Measurements from ENCODE around the gene PLCH1.
A peak's percentile ranks its signal among the peaks of the same experiment; 100 is the strongest.

The PLCH1 gene

DNA sequence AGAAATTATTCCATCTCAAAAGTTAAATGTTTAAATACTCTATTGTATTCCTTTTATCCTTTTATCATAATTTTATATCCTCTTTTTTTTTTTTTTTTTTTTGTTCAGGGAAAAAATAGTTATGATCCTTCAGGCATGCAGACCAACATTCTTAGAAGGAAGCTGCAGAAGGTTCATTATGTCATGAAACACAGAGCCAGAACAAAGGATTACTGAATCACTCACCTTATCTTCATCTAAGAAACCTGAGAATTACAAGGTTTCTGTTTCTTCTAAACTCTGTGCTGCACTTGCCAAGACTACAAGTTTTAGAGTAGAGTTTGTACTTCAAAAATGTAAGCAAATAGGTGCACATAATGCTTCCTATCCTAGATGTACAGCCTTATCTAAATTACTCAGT is 3.3 kb downstream of the PLCH1 start:
- Histone ChIP-seq H3K36me3 (replicated peaks; ENCODE audit: low read depth, low read length) (no peaks in the 10 kb centered on the region), H3K4me2 (ENCODE audit: low read length) (no peak overlapping the region), H3K79me2 (ENCODE audit: low read length) (no peaks in the 10 kb centered on the region), H3K4me1 (ENCODE audit: low read length) (peaks cover 29% of the 10 kb centered on the region), H3K27ac (ENCODE audit: low read length) (no peak overlapping the region), H3K4me3 (ENCODE audit: low read length) (no peak overlapping the region), H3K9me3 (ENCODE audit: insufficient read depth, low read length) (no peaks in the 10 kb centered on the region), H3K9ac (ENCODE audit: low read length) (no peak overlapping the region), H2AFZ (ENCODE audit: low read depth, low read length) (no peak overlapping the region), H3K27me3 (ENCODE audit: low read depth, low read length) (peaks cover 73% of the 10 kb centered on the region), H4K20me1 (ENCODE audit: insufficient read depth, low read length) (no peaks in the 10 kb centered on the region)
- no peak for TF ChIP-seq EZH2phosphoT487 (IDR thresholded peaks at IDR 0.05; ENCODE audit: low read depth)
- TF ChIP-seq, protein P1, sequence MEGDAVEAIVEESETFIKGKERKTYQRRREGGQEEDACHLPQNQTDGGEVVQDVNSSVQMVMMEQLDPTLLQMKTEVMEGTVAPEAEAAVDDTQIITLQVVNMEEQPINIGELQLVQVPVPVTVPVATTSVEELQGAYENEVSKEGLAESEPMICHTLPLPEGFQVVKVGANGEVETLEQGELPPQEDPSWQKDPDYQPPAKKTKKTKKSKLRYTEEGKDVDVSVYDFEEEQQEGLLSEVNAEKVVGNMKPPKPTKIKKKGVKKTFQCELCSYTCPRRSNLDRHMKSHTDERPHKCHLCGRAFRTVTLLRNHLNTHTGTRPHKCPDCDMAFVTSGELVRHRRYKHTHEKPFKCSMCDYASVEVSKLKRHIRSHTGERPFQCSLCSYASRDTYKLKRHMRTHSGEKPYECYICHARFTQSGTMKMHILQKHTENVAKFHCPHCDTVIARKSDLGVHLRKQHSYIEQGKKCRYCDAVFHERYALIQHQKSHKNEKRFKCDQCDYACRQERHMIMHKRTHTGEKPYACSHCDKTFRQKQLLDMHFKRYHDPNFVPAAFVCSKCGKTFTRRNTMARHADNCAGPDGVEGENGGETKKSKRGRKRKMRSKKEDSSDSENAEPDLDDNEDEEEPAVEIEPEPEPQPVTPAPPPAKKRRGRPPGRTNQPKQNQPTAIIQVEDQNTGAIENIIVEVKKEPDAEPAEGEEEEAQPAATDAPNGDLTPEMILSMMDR (IDR thresholded peaks at IDR 0.05; ENCODE audit: low read depth, low read length), result no peak

DNA sequence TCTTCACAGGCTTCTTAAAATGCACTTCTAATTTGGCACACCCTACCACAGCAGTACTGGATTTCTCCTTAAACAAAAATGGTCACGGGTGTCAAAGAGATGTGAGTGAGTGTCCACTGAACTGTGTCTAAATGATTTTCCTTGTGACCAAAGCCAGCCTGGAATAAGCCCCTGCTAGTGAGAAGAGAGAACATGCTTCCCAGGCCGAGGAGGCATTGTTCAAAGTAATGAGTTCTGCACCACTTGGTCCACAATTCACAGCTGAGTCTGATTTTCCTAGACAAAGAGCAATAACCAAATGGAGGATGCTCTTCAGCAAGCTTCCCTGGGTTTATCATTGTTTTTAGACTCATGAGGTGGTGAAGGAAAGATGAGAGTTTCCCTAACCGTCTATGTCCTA is 3.8 kb downstream of the PLCH1 start:
- H2AFZ ChIP-seq (ENCODE audit: low read depth, low read length), result no peak overlapping the region
- H3K9me3 ChIP-seq (ENCODE audit: insufficient read depth, low read length), result no peaks in the 10 kb centered on the region
- H3K4me1 ChIP-seq (ENCODE audit: low read length), result peaks cover 29% of the 10 kb centered on the region
- no peak for TF ChIP-seq EZH2phosphoT487 (IDR thresholded peaks at IDR 0.05; ENCODE audit: low read depth)
- TF ChIP-seq, protein P1 (IDR thresholded peaks at IDR 0.05; ENCODE audit: low read depth, low read length), result no peak
- no peak overlapping the region for H3K4me3 ChIP-seq (ENCODE audit: low read length)
- no peak overlapping the region for H3K4me2 ChIP-seq (ENCODE audit: low read length)
- no peaks in the 10 kb centered on the region for H3K79me2 ChIP-seq (ENCODE audit: low read length)
- H3K27ac ChIP-seq (ENCODE audit: low read length), result no peak overlapping the region
- peaks cover 72% of the 10 kb centered on the region for H3K27me3 ChIP-seq (ENCODE audit: low read depth, low read length)
- H3K9ac ChIP-seq (ENCODE audit: low read length), result no peak overlapping the region
- H4K20me1 ChIP-seq (ENCODE audit: insufficient read depth, low read length), result no peaks in the 10 kb centered on the region
- no peaks in the 10 kb centered on the region for H3K36me3 ChIP-seq (replicated peaks; ENCODE audit: low read depth, low read length)

DNA sequence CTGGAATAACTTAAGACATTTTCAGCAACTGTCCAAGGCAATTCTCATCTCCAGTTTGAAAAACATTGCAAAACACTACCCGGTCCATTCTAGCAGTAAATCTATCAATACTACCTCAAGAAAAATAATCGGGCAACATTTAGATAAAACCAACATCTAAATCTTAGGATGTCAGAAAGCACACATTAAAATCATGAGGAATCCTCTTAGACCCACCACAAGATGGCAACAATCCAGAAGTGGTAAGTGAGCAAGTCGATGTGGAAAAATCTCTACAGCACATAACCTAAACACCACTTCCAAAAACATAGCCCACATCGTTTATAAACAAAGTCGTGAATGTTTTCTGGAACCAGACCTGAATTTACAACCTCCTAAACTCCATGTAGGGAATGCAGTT is 5.7 kb downstream of the PLCH1 start:
- no peak overlapping the region for H2AFZ ChIP-seq (ENCODE audit: low read depth, low read length)

DNA sequence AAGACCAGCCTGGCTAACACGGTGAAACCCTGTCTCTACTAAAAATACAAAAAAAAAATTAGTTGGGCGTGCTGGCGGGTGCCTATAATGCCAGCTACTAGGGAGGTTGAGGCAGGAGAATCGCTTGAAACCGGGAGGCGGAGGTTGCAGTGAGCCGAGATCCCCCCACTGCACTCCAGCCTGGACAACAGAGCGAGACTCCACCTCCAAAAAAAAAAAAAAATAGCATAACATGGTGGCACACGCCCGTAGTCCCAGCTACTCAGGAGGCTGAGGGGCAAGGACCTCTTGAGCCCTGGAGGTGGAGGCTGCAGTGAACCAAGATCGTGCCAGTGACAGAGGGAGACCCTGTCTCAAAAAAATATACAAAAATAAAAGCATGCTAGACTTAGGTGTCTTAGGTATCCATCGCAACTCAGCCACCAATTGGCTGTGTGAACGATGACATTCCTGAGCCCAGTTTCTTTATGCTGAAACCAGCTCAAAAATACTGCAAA is 6.2 kb downstream of the PLCH1 start:
- H3K79me2 ChIP-seq (ENCODE audit: low read length), result no peaks in the 10 kb centered on the region
- peaks cover 26% of the 10 kb centered on the region for H3K4me1 ChIP-seq (ENCODE audit: low read length)
- H3K9ac ChIP-seq (ENCODE audit: low read length), result no peak overlapping the region
- TF ChIP-seq, protein P1 (IDR thresholded peaks at IDR 0.05; ENCODE audit: low read depth, low read length), result no peak
- TF ChIP-seq EZH2phosphoT487 (IDR thresholded peaks at IDR 0.05; ENCODE audit: low read depth), result no peak
- H3K4me2 ChIP-seq (ENCODE audit: low read length), result no peak overlapping the region
- H3K27me3 ChIP-seq (ENCODE audit: low read depth, low read length), result peaks cover 63% of the 10 kb centered on the region
- no peaks in the 10 kb centered on the region for H3K9me3 ChIP-seq (ENCODE audit: insufficient read depth, low read length)
- no peak overlapping the region for H3K4me3 ChIP-seq (ENCODE audit: low read length)
- H3K36me3 ChIP-seq (replicated peaks; ENCODE audit: low read depth, low read length), result no peaks in the 10 kb centered on the region
- no peak overlapping the region for H2AFZ ChIP-seq (ENCODE audit: low read depth, low read length)
- H3K27ac ChIP-seq (ENCODE audit: low read length), result no peak overlapping the region
- H4K20me1 ChIP-seq (ENCODE audit: insufficient read depth, low read length), result no peaks in the 10 kb centered on the region

More for the DNA sequence above, 5.7 kb downstream of the PLCH1 start:
- no peaks in the 10 kb centered on the region for H3K36me3 ChIP-seq (replicated peaks; ENCODE audit: low read depth, low read length)
- H4K20me1 ChIP-seq (ENCODE audit: insufficient read depth, low read length), result no peaks in the 10 kb centered on the region
- no peaks in the 10 kb centered on the region for H3K79me2 ChIP-seq (ENCODE audit: low read length)
- H3K27me3 ChIP-seq (ENCODE audit: low read depth, low read length), result peaks cover 62% of the 10 kb centered on the region
- H3K4me3 ChIP-seq (ENCODE audit: low read length), result 0 out of 2 replicates have a peak overlapping the region, but pooled peaks have one; percentile 7
- H3K9ac ChIP-seq (ENCODE audit: low read length), result no peak overlapping the region
- H3K4me2 ChIP-seq (ENCODE audit: low read length), result peak overlapping the region; percentile 51
- no peak overlapping the region for H3K27ac ChIP-seq (ENCODE audit: low read length)
- H3K4me1 ChIP-seq (ENCODE audit: low read length), result peaks cover 27% of the 10 kb centered on the region
- no peaks in the 10 kb centered on the region for H3K9me3 ChIP-seq (ENCODE audit: insufficient read depth, low read length)
- TF ChIP-seq, protein P1 (IDR thresholded peaks at IDR 0.05; ENCODE audit: low read depth, low read length), result peak; percentile 48
- no peak for TF ChIP-seq EZH2phosphoT487 (IDR thresholded peaks at IDR 0.05; ENCODE audit: low read depth)
